Esophagus muscularis mucosa (tissue), 4 donors: ENCODE results near the gene CTNNA1. TPM values are rescaled to one million over a fixed set of nuclear protein-coding genes. Genes with fewer than 3 reads are reported as not detected.

Source experiments
- DNase-seq: peaks from one replicate; pipeline ENCODE4 v3.0.0-alpha.2; 2017; ENCODE audit errors: extremely low spot score
- H3K27ac ChIP-seq, 4 donors: fragments of 200-600 bp; sonication (generic); replicated peaks in 1 of 4; 1 replicate in 3 of 4; 2 replicates in 1 of 4; pipeline ENCODE4 v1.5.1; 2016 to 2019; ENCODE audit warnings: mild to moderate bottlenecking in 1 of 4
- H3K27me3 ChIP-seq, 4 donors: fragments of 200-600 bp; sonication (generic); one replicate each; pipeline versions ENCODE4 v1.5.1 to v1.6.0; 2016 to 2019
- H3K36me3 ChIP-seq, 4 donors: fragments of 200-600 bp; sonication (generic); one replicate each; pipeline ENCODE4 v1.5.1; 2016 to 2019
- H3K4me1 ChIP-seq, 4 donors: fragments of 200-600 bp; sonication (generic); one replicate each; pipeline ENCODE4 v1.5.1; 2016 to 2019
- H3K4me3 ChIP-seq, 4 donors: fragments of 200-600 bp; sonication (generic); 1 replicate in 2 of 4; 2 replicates in 2 of 4; pipeline ENCODE4 v1.5.1; 2016 to 2019; ENCODE audit warnings: mild to moderate bottlenecking in 4 of 4, moderate library complexity in 1 of 4
- H3K9me3 ChIP-seq, 4 donors: fragments of 200-600 bp; sonication (generic); 1 replicate in 3 of 4; 2 replicates in 1 of 4; pipeline ENCODE4 v1.5.1; 2016 to 2019
- EP300 ChIP-seq: sonication (generic); formaldehyde crosslinking; IDR thresholded peaks from one replicate; pipeline ENCODE4 v1.6.1; 2017; ENCODE audit warnings: antibody characterized with exemption
- POLR2A ChIP-seq: fragments of 450-650 bp; IDR thresholded peaks from one replicate; pipeline ENCODE4 v1.6.1; 2017; ENCODE audit warnings: antibody characterized with exemption, moderate library complexity, mild to moderate bottlenecking, low read depth
- POLR2AphosphoS5 ChIP-seq, 2 donors: sonication (generic); formaldehyde crosslinking; IDR thresholded peaks; one replicate each; pipeline ENCODE4 v1.6.1; 2017; ENCODE audit warnings: antibody characterized with exemption in 2 of 2
- WGBS: methylation state at CpG from one replicate; pipeline ENCODE4 v1.1.5; 2018; 5-methylcytosine and 5-hydroxymethylcytosine counted together
- intact Hi-C: fragments of 100-400 bp; cut with DNase I; formaldehyde crosslinking; loops from one replicate; pipeline ENCODE4 v1.15.1; 2023
- total RNA-seq, 4 donors: library from RNA; depleted of rRNA; stranded (reverse); fragments of >200 nt; gene quantifications; one replicate each; pipeline versions ENCODE4 v1.1.0 to v1.2.1, GENCODE V29; 2016
- TF ChIP-seq, protein P1 (sequence below), 3 experiments: fragments of 200-600 bp in 2 of 3; fragments of 450-650 bp in 1 of 3; sonication (generic) in 2 of 3; IDR thresholded peaks; one replicate each; pipeline ENCODE4 v1.5.1; 2017 to 2019; ENCODE audit warnings: antibody characterized with exemption in 3 of 3, mild to moderate bottlenecking in 2 of 3, moderate library complexity in 1 of 3

The CTNNA1 gene
- total RNA-seq, 4 donors from 2014 or later = 335 to 423 (median 369) TPM

DNA sequence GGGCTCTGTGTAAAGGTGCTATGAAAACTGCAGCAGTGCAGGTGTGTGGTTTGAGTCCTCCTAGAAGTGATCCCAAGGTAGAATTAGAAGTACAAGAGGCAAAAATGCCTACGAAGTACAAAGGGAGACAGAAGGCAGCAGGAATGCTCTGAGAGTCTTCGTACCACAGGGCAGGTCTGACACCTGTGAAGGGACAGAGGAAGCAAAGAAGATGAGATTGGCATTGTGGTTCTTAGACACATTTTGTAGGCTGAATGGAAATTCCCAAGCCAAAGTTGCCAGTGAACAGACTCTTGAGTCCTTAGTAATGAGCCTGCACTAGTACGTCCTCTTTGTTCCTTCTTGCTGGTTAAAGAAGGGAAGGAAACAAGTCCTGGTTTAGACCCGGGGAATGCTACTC is 123.6 kb downstream of the CTNNA1 start:
- H3K4me1 ChIP-seq = peaks cover 31 to 58% (median 48%) of the 10 kb centered on the region in 4 donors
- TF ChIP-seq EP300 = no peak
- TF ChIP-seq POLR2AphosphoS5 (IDR thresholded peaks at IDR 0.05) = no peak
- TF ChIP-seq, protein P1, sequence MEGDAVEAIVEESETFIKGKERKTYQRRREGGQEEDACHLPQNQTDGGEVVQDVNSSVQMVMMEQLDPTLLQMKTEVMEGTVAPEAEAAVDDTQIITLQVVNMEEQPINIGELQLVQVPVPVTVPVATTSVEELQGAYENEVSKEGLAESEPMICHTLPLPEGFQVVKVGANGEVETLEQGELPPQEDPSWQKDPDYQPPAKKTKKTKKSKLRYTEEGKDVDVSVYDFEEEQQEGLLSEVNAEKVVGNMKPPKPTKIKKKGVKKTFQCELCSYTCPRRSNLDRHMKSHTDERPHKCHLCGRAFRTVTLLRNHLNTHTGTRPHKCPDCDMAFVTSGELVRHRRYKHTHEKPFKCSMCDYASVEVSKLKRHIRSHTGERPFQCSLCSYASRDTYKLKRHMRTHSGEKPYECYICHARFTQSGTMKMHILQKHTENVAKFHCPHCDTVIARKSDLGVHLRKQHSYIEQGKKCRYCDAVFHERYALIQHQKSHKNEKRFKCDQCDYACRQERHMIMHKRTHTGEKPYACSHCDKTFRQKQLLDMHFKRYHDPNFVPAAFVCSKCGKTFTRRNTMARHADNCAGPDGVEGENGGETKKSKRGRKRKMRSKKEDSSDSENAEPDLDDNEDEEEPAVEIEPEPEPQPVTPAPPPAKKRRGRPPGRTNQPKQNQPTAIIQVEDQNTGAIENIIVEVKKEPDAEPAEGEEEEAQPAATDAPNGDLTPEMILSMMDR (IDR thresholded peaks at IDR 0.05) = no peak
- no peak for TF ChIP-seq POLR2A

DNA sequence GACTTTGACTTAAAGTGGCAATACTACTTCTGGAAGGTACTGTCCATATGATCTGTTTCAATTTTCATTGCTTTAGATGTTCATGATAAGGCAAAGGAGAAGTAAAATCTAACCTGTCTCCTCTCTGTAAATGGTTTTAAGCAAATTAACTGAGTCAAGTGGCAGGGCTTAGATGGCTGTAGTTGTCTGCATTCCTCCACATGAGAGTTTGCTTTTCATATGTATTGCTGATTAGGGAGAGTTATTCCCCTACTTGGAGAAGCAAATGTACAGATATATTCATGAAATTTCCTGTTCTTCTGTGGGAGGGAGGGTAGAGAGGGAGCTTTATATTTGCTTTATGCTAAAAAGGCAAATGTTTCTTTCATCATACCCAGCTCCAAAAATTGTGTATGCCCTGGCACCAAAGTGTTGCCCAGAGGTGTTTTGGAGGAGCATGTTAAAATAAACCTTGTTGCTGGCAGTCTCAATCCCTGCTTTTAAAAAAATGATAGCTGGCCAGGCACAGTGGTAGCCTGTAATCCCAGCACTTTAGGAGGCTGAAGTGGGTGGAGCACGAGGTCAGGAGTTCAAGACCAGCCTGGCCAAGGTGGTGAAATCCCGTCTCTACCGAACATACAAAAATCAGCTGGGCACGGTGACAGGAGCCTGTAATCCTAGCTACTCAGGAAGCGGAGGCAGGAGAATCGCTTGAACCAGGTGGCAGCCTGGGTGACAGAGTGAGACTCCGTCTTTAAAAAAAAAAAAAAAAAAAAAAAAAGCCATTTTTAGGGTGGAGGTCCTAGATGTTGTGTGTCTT is 125.4 kb downstream of the CTNNA1 start:
- WGBS = 62% methylated on average over 7 of the region's 7 CpGs

More for the DNA sequence above, 123.6 kb downstream of the CTNNA1 start:
- Histone ChIP-seq H3K4me3 (no peak overlapping the region), H3K27me3 (no peaks in the 10 kb centered on the region), H3K9me3 (no peaks in the 10 kb centered on the region), H3K36me3 (no peaks in the 10 kb centered on the region), H3K27ac (no peak overlapping the region)
- DNase-seq = no peak
- WGBS = 87% methylated on average over 4 of the region's 4 CpGs
- intact Hi-C loops = no loop called here

DNA sequence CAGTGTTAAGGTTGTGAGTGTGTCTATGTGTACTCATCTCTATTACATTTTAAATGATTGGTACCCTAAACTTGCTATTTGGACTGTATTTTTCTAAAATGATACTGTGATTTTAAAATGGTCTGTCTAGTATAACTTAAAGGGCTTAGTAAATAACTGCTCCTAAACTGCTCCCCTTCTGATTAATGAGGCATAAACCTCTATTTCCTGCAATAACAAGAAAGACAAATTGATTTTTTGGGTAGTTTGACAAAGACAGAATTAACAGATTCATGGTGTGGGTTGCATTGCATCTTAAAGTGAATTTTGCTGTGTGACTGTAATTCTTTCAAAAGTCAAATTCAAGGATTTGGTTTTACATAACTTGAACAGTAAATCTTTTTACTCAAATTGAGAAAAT is 130.0 kb downstream of the CTNNA1 start:
- no peaks in the 10 kb centered on the region for H3K9me3 ChIP-seq
- H3K4me1 ChIP-seq = peaks cover 17 to 35% (median 28%) of the 10 kb centered on the region in 4 donors
- H3K4me3 ChIP-seq = no peak overlapping the region
- H3K27me3 ChIP-seq = no peaks in the 10 kb centered on the region
- no peak overlapping the region for H3K27ac ChIP-seq
- no peak for DNase-seq
- TF ChIP-seq EP300 (no peak), POLR2A (no peak), POLR2AphosphoS5 (IDR thresholded peaks at IDR 0.05) (no peak)
- TF ChIP-seq, protein P1 (IDR thresholded peaks at IDR 0.05) = no peak
- peaks cover 5 to 20% (median 15%) of the 10 kb centered on the region in 4 donors for H3K36me3 ChIP-seq
- intact Hi-C loops = no loop called here

More for the DNA sequence above, 125.4 kb downstream of the CTNNA1 start:
- intact Hi-C loops = no loop called here
- no peak for DNase-seq
- TF ChIP-seq, protein P1 (IDR thresholded peaks at IDR 0.05) = no peak
- TF ChIP-seq POLR2AphosphoS5 (IDR thresholded peaks at IDR 0.05) (no peak), EP300 (no peak), POLR2A (no peak)
- peaks cover 21 to 53% (median 38%) of the 10 kb centered on the region in 4 donors for H3K4me1 ChIP-seq
- H3K36me3 ChIP-seq = no peaks in the 10 kb centered on the region
- no peaks in the 10 kb centered on the region for H3K27me3 ChIP-seq
- H3K27ac ChIP-seq = no peak overlapping the region
- no peaks in the 10 kb centered on the region for H3K9me3 ChIP-seq
- H3K4me3 ChIP-seq = no peak overlapping the region

DNA sequence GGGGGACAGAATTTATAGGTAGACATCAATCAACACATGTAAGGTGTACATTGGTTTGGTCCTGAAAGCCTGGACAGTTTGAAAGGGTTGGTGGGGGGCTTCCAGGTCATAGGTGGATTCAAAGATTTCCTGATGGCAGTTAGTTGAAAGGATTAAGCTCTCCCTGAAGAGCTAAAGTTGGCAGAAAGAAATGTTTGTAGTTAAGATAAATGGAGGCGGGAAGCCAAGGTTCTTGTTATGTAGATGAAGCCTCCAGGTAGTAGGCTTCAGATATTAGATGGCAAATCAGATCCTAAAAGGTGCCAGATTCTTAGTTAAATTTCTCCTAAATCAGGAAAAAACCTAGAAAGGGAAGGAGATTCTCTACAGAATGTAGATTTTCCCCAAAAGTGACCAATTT is 130.9 kb downstream of the CTNNA1 start:
- DNase-seq = no peak
- H3K27ac ChIP-seq = no peak overlapping the region
- H3K4me3 ChIP-seq = no peak overlapping the region
- H3K9me3 ChIP-seq = no peaks in the 10 kb centered on the region
- intact Hi-C loops = no loop called here
- 83% methylated on average over 1 of the region's 1 CpG for WGBS
- TF ChIP-seq POLR2AphosphoS5 (IDR thresholded peaks at IDR 0.05) = no peak
- no peak for TF ChIP-seq POLR2A
- TF ChIP-seq, protein P1 (IDR thresholded peaks at IDR 0.05) = no peak
- TF ChIP-seq EP300 = no peak
- H3K27me3 ChIP-seq = no peaks in the 10 kb centered on the region
- peaks cover 13 to 28% (median 24%) of the 10 kb centered on the region in 4 donors for H3K36me3 ChIP-seq
- H3K4me1 ChIP-seq = peaks cover 13 to 28% (median 20%) of the 10 kb centered on the region in 4 donors
